A673 (cell line): ENCODE data around the gene TENM3.

Experiments used
- CTCF ChIP-seq: fragments of 300-800, 200-600 bp; sonication (generic); conservative IDR thresholded peaks from 2 replicates; pipeline ENCODE4 v1.5.1; 2017; ENCODE audit warnings: low read depth, mild to moderate bottlenecking, antibody characterized with exemption, low read length, moderate library complexity, mixed read lengths
- EZH2 ChIP-seq: fragments of 200-600 bp; sonication (generic); IDR thresholded peaks from 2 replicates; pipeline ENCODE4 v1.6.1; 2017; ENCODE audit warnings: borderline replicate concordance, low read depth, mild to moderate bottlenecking, mixed read lengths, antibody characterized with exemption, low read length; ENCODE audit not compliant: poor library complexity, severe bottlenecking

- TF ChIP-seq CTCF, result no peak
- TF ChIP-seq EZH2, result no peak
Observed at GRCh38 chr4:182758273-182758672, 515.1 kb downstream of the TENM3 start.
